Fibroblast of lung (primary cell): Measurements from ENCODE around the gene NDUFS2.
"Not testable (repeated sequence)": the region's sequence is repeated elsewhere in the genome, so short reads cannot be mapped to it uniquely, and the experiment has no call there.

Experiments
- CTCF ChIP-seq, 2 donors: IDR thresholded peaks in 1 of 2; conservative IDR thresholded peaks in 1 of 2; 1 replicate in 1 of 2; 2 replicates in 1 of 2; pipeline ENCODE4 v1.5.1; 2011 to 2012; ENCODE audit warnings: low read length in 2 of 2, control low read depth in 1 of 2, inconsistent platforms in 1 of 2, low read depth in 1 of 2, mild to moderate bottlenecking in 1 of 2
- EZH2 ChIP-seq: IDR thresholded peaks from 2 replicates; pipeline ENCODE4 v1.5.1; 2012; ENCODE audit warnings: low read length, control low read depth, mild to moderate bottlenecking; ENCODE audit errors: missing control alignments

- not testable (repeated sequence) for TF ChIP-seq CTCF (conservative IDR thresholded peaks at IDR 0.05 in 1 of 2, IDR thresholded peaks at IDR 0.05 in 1 of 2; ENCODE audit: low read depth in 1 of 2, low read length in 2 of 2); EZH2
These were observed 47.9 kb downstream of the NDUFS2 start for GRCh38 chr1:161250100-161250499.
